RPMI7951 (cell line): Measurements from ENCODE around the gene ABHD1. TPM values are rescaled to one million over a fixed set of nuclear protein-coding genes. Genes with fewer than 3 reads are reported as not detected.
"Not testable (repeated sequence)": the region's sequence is repeated elsewhere in the genome, so short reads cannot be mapped to it uniquely, and the experiment has no call there.

Source experiments
- DNase-seq: peaks from one replicate; pipeline ENCODE4 v3.0.0-alpha.2; 2012; ENCODE audit warnings: low read depth
- total RNA-seq: library from RNA; depleted of rRNA; stranded (reverse); fragments of >200 nt; shearing (Covaris generic); gene quantifications from 2 replicates; pipeline ENCODE4 v1.2.3, GENCODE V29; 2014; rRNA removed

The ABHD1 gene
- 0.12 TPM in 1 of 2 replicates, not detected in the other for total RNA-seq

DNA sequence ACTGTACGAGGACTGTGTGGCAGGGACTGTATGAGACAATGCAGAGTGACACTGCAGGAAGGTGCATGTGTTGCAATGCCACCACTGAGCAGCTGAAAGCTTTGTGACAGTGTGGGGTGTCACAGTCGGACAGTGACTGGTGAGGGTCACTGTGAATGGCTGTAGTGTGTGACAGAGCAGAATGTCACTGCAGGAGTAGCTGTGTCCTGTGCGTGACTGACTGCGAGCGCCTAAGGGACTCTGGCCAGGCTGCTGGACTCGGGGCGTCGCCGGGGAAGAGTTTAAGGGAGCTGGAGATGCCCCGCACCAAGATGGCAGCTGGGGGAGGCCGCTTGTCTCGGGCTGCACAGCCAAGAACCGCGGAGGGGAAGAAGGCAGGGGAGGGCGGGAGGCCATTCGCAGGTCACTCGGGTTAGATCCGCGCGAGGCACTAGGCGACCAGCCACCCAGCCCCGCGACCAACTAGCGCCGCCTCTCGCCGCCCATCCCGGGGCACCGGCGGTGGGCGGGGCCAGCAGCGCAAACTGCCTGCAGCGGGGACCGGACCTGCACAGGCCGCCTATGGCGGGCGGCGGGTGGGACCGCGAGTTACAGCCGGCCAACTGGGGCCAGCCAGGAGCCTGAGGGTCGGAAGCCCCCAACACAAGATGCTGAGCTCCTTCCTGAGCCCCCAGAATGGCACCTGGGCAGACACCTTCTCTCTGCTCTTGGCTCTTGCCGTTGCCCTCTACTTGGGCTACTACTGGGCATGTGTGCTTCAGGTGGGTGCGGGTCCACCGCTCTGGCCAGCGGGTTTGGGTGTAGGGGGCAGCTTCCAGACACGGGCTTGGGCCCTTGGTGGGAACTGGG lies at the start of gene ABHD1:
TSS of gene ABHD1 (plus strand) at position 514 of the 849 bp plus-strand sequence. CDS start at position 648, 134 bp downstream.
- DNase-seq: peak; percentile 35

DNA sequence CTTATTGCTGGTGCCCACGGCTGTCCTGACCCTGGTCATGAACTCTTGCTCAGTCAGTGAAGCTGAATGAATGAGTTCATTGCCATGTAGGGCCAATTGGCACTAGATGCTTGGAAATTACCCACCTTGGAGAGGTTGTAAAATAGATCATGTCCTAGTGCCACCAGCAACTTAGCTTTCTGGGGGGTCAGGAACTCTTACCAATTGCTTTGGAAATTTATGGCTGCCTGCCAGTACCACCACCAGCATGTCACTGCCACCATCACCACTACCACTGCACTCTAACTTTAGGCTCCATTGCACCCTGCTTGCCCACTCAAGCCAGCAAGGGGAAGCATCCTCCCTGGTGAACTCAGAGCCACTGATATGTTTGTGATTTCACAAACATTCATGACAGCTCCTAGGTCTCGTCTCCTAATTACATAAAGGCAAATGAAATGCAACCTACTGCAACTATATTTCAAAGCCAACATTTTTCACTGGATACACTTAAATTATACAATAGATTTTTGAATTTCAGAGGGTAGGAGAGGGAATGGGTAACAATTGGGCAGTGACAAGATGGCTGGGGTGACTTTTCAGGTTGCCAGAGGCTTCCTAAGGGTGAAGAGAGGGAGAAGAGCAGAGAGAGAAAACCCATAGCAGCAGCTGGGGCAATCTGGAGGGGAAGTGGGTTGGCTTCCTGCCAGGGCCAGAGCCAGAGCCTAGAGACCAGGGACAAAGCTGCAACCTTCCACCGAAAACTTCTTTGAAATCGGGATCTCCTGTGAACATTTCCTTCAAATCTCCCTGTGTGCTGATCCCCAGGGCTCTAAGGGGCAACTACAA lies 48.7 kb upstream of the ABHD1 start:
- DNase-seq: peak; percentile 56

DNA sequence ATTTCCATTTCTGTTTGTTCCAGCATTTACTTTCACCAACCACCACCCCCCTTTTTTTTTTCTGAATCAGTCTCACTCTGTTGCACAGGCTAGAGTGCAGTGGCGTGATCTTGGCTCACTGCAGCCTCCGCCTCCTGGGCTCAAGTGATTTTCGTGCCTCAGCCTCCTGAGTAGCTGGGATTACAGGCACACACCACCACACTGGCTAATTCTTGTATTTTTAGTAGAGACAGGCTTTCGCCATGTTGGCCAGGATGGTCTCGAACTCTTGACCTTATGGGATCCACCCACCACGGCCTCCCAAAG lies 48.1 kb upstream of the ABHD1 start:
- DNase-seq: not testable (repeated sequence)

DNA sequence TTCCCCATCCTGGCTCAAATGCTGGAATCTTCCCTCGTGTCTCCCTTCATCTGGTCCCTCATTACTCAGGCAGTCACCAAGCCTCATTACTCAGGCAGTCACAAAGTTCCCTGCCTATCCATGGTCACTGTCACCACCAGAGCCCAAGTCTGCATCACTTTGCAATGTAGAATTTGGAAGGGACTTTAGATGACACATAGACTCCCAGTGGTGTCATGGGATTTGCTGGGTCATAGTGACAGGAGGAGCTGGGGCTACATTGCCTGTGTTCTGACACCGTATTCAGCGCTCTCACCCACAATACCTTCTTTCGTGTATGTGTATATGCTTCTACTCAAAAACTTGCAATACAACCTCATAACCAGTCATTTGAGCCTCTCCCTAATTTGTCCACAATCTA lies 47.3 kb upstream of the ABHD1 start:
- no peak for DNase-seq

DNA sequence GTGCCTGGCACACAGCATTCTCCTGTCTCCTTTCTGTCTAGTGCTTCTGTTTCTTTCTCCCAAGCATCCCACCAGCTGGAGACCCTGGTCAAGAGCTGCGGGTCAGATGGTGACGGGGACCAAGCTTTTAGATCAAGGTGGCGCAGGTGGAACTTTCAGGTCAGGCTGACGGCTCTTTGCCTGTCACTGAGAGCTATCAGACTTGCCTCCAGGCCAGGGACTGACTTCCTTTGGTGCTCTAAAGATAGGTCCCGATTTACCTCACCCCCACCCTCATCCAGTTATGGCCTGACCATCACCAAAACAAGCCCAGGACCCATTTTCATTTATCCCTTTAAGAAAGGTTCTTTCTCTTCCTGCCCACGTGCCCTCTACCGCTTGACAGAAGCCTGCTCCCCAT lies 46.4 kb upstream of the ABHD1 start:
- DNase-seq: no peak

DNA sequence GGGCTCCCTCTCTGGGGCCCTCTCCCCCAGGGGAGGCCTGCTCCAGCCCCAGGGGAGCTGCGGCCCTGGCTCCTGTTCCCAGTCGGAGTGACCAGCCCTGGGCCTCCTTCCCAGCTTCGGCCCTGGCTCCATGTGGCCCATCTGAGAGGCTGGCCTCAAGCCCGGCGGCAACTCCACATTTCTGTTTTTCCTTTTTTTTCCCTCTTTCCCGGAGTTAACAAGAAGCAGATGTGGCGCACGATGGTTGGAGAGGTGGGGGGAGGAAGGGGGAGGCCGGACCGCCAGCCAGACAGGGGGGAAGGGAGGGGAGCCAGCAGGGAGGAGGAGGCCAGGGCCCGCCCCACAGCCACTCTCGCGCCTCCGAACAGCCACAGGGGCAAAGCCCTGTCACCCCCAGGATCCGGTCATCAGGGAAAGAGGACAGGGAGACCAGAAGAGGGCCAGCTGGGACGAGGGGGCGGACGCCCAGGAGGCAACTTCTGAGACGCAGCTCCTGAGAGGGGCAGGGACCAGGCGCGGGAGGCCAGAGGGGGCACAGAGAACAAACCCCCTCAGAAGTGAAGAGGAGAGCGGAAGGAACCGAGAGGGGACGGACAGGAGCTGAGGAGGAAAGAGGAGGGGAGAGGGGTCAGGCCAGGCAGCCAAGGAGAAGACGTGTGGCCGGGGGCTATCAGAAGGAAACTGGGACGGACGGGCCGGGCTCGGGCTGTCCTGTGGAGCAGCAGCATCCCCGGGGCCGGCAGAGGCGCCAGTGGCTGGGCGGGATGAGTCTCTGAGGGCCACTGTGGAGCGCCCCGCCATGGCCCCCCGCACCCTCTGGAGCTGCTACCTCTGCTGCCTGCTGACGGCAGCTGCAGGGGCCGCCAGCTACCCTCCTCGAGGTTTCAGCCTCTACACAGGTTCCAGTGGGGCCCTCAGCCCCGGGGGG lies 45.1 kb upstream of the ABHD1 start, which contains the start of gene EMILIN1:
TSS of gene EMILIN1 (plus strand) at position 349 of the 928 bp plus-strand sequence. CDS start at position 800, 451 bp downstream.
- DNase-seq: peak; percentile 97

DNA sequence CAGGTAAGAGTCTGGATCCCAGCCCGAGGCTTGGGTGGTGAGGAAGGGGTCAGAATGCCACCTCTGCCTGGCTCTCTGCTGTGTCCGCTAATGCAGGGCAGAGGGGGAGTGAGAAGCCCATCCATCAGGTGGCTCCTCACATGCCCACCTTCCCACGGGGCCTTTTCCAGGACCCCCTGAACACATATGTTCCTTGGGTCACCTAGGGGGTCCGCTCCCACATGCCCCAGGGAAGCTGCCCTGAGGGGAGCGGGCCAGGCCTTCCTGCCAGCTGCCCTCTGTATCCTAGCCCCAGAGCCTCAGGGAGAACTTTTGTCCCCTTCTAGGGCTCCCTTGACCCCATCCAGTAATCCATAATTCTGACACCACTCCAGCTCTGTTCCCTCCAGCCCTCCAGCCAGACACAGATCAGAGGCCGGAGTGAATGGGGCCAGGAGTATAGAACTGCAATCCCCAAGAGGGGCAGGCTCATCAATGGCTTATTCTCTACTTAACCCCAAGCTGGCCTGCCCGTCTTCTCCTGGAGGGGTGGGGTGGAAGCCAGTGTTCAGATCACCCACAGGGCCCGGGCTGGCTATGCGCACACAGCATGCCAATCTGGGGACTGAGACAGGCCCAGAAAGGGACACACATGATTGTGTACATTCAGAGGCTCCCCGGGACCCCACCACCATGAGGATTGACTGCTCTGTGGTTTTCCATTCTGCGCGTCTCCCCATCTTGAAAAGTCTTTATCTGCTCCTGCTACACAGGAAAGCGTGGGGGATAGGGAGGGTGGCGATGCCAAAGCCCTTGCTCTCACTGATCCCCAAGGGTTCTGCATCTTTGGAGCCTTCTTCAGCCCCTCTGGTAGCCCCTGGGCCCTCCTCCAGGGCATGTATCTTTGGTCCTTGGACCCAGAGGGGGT lies 44.1 kb upstream of the ABHD1 start:
- DNase-seq: no peak

DNA sequence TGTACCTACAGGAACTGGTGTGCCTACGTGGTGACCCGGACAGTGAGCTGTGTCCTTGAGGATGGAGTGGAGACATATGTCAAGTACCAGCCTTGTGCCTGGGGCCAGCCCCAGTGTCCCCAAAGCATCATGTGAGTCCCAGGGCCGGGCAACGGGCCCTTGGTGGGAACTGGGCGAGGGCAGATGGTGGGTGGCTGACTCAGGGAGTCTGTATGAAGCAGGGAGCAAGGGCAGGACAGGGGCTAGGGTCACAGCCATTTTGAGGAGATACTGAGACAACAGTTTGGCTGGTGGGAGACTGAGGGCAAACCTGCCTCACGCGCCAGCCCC lies 43.5 kb upstream of the ABHD1 start:
- no peak for DNase-seq

DNA sequence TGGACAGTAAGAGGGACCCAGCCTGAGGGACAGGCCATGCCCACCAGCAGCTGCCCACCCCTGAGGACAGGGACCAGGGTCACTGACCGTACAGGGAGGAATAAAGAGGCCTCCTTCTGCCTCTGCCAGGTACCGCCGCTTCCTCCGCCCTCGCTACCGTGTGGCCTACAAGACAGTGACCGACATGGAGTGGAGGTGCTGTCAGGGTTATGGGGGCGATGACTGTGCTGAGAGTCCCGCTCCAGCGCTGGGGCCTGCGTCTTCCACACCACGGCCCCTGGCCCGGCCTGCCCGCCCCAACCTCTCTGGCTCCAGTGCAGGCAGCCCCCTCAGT lies 43.0 kb upstream of the ABHD1 start:
- no peak for DNase-seq

DNA sequence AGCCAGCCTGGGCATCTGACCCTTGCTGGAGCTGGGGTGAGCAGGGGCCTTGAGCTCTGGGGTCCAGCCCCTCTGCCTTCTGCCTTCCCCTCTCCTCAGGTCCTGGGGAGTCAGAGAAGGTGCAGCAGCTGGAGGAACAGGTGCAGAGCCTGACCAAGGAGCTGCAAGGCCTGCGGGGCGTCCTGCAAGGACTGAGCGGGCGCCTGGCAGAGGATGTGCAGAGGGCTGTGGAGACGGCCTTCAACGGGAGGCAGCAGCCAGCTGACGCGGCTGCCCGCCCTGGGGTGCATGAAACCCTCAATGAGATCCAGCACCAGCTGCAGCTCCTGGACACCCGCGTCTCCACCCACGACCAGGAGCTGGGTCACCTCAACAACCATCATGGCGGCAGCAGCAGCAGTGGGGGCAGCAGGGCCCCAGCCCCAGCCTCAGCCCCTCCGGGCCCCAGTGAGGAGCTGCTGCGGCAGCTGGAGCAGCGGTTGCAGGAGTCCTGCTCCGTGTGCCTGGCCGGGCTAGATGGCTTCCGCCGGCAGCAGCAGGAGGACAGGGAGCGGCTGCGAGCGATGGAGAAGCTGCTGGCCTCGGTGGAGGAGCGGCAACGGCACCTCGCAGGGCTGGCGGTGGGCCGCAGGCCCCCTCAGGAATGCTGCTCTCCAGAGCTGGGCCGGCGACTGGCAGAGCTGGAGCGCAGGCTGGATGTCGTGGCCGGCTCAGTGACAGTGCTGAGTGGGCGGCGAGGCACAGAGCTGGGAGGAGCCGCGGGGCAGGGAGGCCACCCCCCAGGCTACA lies 41.4 kb upstream of the ABHD1 start:
- DNase-seq: no peak

DNA sequence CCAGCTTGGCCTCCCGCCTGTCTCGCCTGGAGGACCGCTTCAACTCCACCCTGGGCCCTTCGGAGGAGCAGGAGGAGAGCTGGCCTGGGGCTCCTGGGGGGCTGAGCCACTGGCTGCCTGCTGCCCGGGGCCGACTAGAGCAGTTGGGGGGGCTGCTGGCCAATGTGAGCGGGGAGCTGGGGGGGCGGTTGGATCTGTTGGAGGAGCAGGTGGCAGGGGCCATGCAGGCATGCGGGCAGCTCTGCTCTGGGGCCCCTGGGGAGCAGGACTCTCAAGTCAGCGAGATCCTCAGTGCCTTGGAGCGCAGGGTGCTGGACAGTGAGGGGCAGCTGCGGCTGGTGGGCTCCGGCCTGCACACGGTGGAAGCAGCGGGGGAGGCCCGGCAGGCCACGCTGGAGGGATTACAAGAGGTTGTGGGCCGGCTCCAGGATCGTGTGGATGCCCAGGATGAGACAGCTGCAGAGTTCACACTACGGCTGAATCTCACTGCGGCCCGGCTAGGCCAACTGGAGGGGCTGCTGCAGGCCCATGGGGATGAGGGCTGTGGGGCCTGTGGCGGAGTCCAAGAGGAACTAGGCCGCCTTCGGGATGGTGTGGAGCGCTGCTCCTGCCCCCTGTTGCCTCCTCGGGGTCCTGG lies 40.7 kb upstream of the ABHD1 start:
- no peak for DNase-seq

DNA sequence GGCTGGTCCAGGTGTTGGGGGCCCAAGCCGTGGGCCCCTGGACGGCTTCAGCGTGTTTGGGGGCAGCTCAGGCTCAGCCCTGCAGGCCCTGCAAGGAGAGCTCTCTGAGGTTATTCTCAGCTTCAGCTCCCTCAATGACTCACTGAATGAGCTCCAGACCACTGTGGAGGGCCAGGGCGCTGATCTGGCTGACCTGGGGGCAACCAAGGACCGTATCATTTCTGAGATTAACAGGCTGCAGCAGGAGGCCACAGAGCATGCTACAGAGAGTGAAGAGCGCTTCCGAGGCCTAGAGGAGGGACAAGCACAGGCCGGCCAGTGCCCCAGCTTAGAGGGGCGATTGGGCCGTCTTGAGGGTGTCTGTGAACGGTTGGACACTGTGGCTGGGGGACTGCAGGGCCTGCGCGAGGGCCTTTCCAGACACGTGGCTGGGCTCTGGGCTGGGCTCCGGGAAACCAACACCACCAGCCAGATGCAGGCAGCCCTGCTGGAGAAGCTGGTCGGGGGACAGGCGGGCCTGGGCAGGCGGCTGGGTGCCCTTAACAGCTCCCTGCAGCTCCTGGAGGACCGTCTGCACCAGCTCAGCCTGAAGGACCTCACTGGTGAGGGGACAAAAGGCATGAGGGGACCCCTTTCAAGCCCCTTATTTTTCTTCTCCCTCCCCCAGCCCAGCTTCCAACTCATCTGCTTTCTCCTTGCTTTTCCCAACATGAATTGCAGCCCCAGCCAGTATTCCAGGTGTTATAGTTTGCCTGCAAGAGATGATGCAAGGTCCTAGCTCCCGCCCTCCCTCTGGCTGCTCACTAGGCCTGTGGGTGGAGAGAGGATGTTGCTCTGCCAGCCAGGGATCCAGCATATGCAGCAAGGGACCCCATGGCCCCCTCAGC lies 40.0 kb upstream of the ABHD1 start:
- no peak for DNase-seq

DNA sequence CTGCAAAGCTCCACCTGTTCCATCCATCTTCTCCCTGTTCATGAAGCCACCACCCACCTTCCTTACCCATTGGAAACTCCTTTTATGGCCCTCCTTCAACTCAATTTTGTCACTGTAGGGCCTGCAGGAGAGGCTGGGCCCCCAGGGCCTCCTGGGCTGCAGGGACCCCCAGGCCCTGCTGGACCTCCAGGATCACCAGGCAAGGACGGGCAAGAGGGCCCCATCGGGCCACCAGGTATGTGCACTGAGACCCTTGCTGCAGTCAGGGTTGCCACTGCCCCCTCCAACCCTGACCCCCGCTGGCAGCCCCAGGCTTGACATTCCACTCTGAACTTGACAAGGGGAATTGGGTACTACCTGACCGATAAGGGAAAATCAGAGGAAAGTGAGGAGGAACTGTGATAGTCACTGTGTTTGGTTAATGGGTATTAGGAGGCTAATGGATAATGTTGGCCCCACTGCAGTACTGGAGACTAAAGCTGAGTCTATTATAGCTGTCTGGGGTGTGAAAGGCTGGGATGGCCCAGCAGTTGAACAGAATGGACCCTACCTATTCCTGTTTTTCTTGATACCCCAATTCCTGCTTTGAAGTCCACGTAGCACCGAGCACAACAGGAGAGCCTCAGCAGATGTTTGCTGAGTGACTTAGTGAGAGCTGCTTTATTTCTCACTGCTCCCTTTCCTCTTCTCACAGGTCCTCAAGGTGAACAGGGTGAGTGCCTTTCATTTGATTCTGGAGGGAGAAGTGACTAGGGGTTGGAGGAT lies 39.1 kb upstream of the ABHD1 start:
- DNase-seq: no peak

DNA sequence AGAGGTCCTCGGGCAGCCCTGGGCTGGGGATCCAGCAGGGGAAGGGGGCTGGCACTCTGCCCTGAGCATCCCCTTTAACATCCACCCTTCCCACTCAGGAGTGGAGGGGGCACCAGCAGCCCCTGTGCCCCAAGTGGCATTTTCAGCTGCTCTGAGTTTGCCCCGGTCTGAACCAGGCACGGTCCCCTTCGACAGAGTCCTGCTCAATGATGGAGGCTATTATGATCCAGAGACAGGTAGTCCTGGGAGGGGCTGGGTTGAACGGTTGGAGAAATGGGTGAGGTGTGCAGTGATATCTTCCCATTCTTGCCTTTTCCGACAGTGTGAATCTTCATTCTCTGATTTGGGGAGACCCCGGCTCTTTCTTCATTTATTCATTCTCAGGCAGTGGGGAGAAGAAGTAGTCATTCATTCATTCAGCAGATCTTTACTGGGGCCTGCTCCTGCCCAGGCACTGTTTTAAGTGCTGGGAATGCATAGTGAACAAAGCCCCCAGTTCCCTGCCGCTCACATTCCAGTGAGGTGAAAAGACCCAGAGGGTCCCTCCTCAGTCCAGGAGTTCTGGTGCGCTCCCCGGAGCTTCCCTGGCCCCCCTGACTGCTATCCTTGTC lies 38.4 kb upstream of the ABHD1 start:
- no peak for DNase-seq

DNA sequence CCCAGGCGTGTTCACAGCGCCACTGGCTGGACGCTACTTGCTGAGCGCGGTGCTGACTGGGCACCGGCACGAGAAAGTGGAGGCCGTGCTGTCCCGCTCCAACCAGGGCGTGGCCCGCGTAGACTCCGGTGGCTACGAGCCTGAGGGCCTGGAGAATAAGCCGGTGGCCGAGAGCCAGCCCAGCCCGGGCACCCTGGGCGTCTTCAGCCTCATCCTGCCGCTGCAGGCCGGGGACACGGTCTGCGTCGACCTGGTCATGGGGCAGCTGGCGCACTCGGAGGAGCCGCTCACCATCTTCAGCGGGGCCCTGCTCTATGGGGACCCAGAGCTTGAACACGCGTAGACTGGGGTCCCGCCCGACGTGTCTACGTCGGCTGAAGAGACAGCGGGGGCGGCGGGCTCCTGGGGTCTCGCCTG lies 37.9 kb upstream of the ABHD1 start:
- DNase-seq: peak; percentile 83

DNA sequence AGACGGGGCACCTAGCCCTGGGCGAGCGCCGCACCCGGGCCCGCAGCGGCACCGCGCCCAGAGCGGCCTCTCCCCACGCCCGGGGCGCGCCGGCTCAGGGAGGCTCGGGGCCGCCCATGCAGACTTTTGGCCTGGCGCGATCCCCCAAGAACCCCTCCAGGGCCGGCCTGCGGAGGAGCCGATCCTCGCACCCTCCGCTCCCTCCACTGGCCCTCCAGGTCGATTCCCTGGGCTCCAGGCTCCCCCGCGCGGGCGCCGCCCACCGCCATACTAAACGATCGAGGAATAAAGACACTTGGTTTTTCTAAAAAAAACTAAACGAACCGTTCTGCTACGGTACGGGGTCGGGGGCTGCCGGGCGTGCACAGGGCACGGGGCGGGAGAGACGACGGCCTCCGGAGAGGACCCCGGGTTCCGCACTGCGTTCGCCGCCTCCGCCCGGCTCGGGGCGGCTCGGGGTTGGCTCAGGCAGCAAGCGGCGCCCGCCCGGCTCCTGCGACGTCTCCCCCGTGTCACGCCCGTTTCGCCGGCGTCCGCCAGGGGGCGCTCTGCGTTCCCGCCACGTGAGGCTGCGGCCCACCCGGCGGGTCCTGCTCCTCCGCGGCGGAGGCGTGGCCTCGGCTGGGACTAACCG lies 37.4 kb upstream of the ABHD1 start:
- DNase-seq: peak; percentile 90
